H1 (cell line): ENCODE results near the gene EGFR. TPM values are rescaled to one million over a fixed set of nuclear protein-coding genes. Genes with fewer than 3 reads are reported as not detected.

Source experiments
- CHD7 ChIP-seq: fragments of 300-600 bp; sonication (generic); IDR thresholded peaks from 2 replicates; pipeline ENCODE4 v1.7.1; 2012; ENCODE audit warnings: low read length, moderate library complexity, mild to moderate bottlenecking, inconsistent platforms; ENCODE audit not compliant: insufficient replicate concordance
- JUND ChIP-seq: IDR thresholded peaks from 2 replicates; pipeline ENCODE4 v1.6.1; 2011; ENCODE audit warnings: mild to moderate bottlenecking, improper control_type of control experiment, low read length
- TEAD4 ChIP-seq: IDR thresholded peaks from 2 replicates; pipeline ENCODE4 v1.6.1; 2012; ENCODE audit warnings: low read depth, low read length, inconsistent platforms, mixed read lengths
- polyA plus RNA-seq, 7 experiments: library from polyadenylated mRNA; depleted of rRNA in 3 of 7; stranded (reverse) in 5 of 7; unstranded in 2 of 7; fragments of >200 nt in 5 of 7; fragments of 200-250 nt in 2 of 7; gene quantifications; 1 replicate in 5 of 7; 2 replicates in 1 of 7; 4 replicates in 1 of 7; pipeline versions ENCODE4 v1.2.1 to v1.2.3, GENCODE V29; 2011 to 2013; ENCODE audit warnings: missing spikeins in 2 of 7, mixed read lengths in 2 of 7
- total RNA-seq: library from RNA; stranded (reverse); fragmentation: NEBNext Ultra II Directional; extraction: Animal tissue kit (Norgen Biotek cat#: 25700); gene quantifications from 2 replicates; pipeline ENCODE4 v1.2.1, GENCODE V29; 2021

EGFR gene
- total and polyA plus RNA-seq, 2 of the 8 experiments (the other 6 are each of a cell fraction or from before 2014, with no cell fraction given), result 1.9 to 5.8 TPM

- no peak for TF ChIP-seq CHD7
- TF ChIP-seq JUND, result no peak
- TF ChIP-seq TEAD4, result no peak
Measured at GRCh38 chr7:55145606-55146005, 126.8 kb downstream of the EGFR start (continued).
